WERI-Rb-1 (cell line): ENCODE data around the gene FOCAD.

Experiments used
- DNase-seq: peaks from one replicate; pipeline ENCODE4 v3.0.0-alpha.2; 2020
- H3K27ac ChIP-seq: fragments of 250-450 bp; sonication (Bioruptor Pico); 2 replicates; pipeline ENCODE4 v1.5.1; 2020; ENCODE audit warnings: mild to moderate bottlenecking, moderate library complexity
- H3K27me3 ChIP-seq: fragments of 250-450 bp; sonication (Bioruptor Pico); 2 replicates; pipeline ENCODE4 v1.5.1; 2021; ENCODE audit warnings: mild to moderate bottlenecking, low read depth, moderate library complexity; ENCODE audit not compliant: insufficient read depth, severe bottlenecking
- H3K36me3 ChIP-seq: fragments of 250-450 bp; sonication (Bioruptor Pico); 2 replicates; pipeline ENCODE4 v1.5.1; 2020; ENCODE audit warnings: mild to moderate bottlenecking, moderate library complexity
- H3K4me3 ChIP-seq: 2 replicates; pipeline ENCODE4 v1.5.1; 2011; ENCODE audit warnings: low read depth, mild to moderate bottlenecking, control low read depth, low read length
- H3K9me3 ChIP-seq: fragments of 250-450 bp; sonication (Bioruptor Pico); 2 replicates; pipeline ENCODE4 v1.5.1; 2021; ENCODE audit warnings: mild to moderate bottlenecking, moderate library complexity; ENCODE audit not compliant: severe bottlenecking
- CTCF ChIP-seq: IDR thresholded peaks from 2 replicates; pipeline ENCODE4 v1.5.1; 2011; ENCODE audit warnings: low read depth, mild to moderate bottlenecking, control low read depth, inconsistent platforms, low read length

Gene FOCAD

GRCh38 chr9:20978249-20978648, 294.2 kb downstream of the FOCAD start:
- Histone ChIP-seq H3K27ac (no peak overlapping the region), H3K4me3 (no peak overlapping the region), H3K36me3 (no peaks in the 10 kb centered on the region), H3K9me3 (no peaks in the 10 kb centered on the region), H3K27me3 (peaks cover 6% of the 10 kb centered on the region)
- no peak for DNase-seq
- TF ChIP-seq CTCF = no peak

GRCh38 chr9:20980832-20981455, 296.9 kb downstream of the FOCAD start:
- Histone ChIP-seq H3K36me3 (no peaks in the 10 kb centered on the region), H3K27me3 (no peaks in the 10 kb centered on the region), H3K9me3 (no peaks in the 10 kb centered on the region), H3K27ac (no peak overlapping the region), H3K4me3 (no peak overlapping the region)
- DNase-seq = no peak
- TF ChIP-seq CTCF = no peak

- H3K36me3 ChIP-seq = no peaks in the 10 kb centered on the region
- H3K27ac ChIP-seq = no peak overlapping the region
- H3K9me3 ChIP-seq = no peaks in the 10 kb centered on the region
- H3K4me3 ChIP-seq = no peak overlapping the region
- H3K27me3 ChIP-seq = no peaks in the 10 kb centered on the region
- no peak for TF ChIP-seq CTCF
- DNase-seq = no peak
These were observed 297.4 kb downstream of the FOCAD start for GRCh38 chr9:20981486-20981885.

GRCh38 chr9:20984506-20984905, 300.4 kb downstream of the FOCAD start:
- no peaks in the 10 kb centered on the region for H3K36me3 ChIP-seq
- H3K27me3 ChIP-seq = no peaks in the 10 kb centered on the region
- H3K4me3 ChIP-seq = no peak overlapping the region
- no peak overlapping the region for H3K27ac ChIP-seq
- no peak for TF ChIP-seq CTCF
- DNase-seq = no peak
- no peaks in the 10 kb centered on the region for H3K9me3 ChIP-seq

GRCh38 chr9:20985851-20986600, 302.0 kb downstream of the FOCAD start:
- H3K27ac ChIP-seq = no peak overlapping the region
- no peak overlapping the region for H3K4me3 ChIP-seq
- H3K9me3 ChIP-seq = no peaks in the 10 kb centered on the region
- DNase-seq = no peak
- no peaks in the 10 kb centered on the region for H3K27me3 ChIP-seq
- TF ChIP-seq CTCF = no peak
- no peaks in the 10 kb centered on the region for H3K36me3 ChIP-seq
